AG09319 (cell line): ENCODE measurements around the gene EBF3.

Experiments
- DNase-seq: peaks from one replicate; pipeline ENCODE4 v3.0.0-alpha.2; 2010; ENCODE audit warnings: low read depth; ENCODE audit errors: extremely low read depth
- TF ChIP-seq, protein P1 (sequence below): IDR thresholded peaks from 2 replicates; pipeline ENCODE4 v1.5.1; 2011; ENCODE audit warnings: low read depth, mild to moderate bottlenecking, inconsistent platforms, low read length, moderate library complexity

EBF3 gene

DNA sequence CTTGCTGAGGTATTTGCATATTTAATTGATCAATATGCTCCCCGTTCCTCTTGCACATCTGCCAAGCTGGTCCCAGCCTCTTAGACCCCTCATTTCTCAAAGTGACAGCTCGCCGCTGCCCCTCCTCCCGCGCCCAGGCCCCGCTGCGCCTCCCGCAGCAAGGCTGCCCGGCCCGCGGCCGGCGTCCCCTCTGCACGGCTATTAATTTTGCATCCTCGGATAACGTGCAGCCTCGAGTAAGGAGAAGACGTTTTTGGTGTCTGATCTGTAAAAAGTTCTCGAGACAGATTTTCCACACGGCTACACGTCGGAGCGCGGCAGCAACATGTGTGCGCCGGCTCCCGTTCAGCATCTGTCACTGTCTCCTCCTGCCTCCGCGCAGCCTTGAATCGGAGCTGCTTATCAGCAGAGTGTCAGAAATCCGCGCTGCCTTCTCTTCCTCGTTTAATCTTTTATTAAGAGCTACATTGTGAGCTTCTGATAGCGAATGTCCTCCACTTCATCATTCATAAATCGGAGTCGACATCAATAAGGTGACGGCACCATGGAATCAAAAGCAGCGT, 65.3 kb downstream of the EBF3 start:
- TF ChIP-seq, protein P1, sequence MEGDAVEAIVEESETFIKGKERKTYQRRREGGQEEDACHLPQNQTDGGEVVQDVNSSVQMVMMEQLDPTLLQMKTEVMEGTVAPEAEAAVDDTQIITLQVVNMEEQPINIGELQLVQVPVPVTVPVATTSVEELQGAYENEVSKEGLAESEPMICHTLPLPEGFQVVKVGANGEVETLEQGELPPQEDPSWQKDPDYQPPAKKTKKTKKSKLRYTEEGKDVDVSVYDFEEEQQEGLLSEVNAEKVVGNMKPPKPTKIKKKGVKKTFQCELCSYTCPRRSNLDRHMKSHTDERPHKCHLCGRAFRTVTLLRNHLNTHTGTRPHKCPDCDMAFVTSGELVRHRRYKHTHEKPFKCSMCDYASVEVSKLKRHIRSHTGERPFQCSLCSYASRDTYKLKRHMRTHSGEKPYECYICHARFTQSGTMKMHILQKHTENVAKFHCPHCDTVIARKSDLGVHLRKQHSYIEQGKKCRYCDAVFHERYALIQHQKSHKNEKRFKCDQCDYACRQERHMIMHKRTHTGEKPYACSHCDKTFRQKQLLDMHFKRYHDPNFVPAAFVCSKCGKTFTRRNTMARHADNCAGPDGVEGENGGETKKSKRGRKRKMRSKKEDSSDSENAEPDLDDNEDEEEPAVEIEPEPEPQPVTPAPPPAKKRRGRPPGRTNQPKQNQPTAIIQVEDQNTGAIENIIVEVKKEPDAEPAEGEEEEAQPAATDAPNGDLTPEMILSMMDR = no peak
- DNase-seq = no peak

DNA sequence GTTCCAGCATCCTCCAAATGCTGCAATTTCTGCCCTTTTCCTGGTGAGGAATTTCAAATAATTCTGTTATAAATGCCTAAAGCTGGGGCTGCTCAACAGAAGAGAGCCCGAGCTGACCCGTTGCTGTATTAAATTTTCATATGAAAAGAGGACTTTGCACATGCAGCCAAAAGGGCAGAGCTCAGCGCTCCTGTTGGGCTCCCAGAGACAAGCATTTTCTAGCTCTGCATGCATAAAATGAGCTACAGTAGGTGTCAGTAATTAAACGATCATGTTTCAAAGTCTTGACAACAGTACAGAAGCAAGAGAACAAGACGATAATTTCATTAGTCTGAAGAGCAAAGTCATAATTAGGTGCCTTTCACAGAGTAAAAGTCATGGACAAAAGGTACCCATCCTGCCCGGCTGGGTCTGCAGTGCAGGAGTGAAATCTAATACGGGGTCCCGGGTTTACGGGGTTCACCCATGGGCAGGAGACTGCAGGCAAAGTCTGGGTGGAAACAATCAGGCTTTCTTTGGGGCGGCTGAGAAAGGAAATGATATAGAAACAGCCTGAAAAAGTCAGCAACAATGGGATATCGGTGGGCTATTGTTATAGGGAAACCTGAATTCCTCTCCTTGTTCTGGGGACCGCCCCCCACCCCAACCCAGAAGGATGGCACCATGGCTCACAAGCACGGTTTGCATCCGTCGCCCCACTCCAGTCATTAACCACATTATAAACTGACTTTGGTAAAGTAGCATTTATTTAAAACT, 66.0 kb downstream of the EBF3 start:
- no peak for DNase-seq
- TF ChIP-seq, protein P1 = no peak

DNA sequence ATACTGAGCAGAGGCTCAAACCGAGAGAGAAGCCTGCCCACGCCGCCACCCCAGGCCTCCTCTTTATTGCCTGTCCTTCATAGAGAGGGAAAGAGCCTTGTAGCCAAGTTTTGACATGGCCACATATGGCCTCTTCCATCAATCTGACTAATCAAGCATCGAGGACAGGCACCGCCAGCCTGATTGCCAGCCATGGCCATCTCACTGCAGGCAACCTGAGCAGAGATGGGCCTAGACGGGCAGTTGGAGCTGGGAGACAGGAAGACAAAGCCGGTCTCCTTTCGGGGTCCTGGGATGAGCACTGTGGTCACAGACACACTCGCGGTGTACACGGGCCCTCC, 67.2 kb downstream of the EBF3 start:
- DNase-seq = no peak
- TF ChIP-seq, protein P1 = no peak

DNA sequence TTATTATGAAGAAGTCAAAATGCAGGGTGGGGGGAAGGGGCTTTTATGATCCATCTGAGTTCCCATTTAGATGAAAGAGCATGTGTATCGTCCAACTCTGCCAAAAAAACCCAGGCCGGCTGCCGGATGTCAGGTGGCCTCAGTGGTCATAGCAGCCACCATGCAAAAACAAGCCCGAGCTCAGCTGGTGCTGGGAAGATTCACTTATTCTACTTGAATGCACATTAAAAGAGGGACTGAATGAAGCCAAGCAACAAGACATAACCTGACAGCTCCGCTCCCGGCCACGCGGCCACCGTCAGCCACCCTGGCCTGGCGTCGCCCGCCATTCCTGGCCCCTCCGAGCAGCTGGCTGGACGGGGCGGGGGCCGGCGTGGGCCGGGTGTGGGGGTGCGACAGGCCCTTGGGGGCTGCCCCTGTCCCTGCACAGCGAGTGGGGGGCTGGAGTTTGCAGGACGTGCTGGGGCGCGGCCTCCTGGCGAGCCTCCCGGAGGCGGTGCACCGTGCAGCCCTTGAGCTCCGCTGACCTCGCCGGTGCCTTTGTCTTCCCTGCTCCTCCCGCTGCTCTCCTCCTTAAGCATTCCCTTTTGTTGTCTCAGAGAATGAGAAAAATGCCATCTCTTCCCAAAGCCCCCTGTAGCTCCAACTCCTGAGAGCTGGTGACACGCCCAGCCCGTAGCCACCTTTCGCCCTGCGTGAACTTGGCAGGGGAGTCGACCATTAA, 67.8 kb downstream of the EBF3 start:
- TF ChIP-seq, protein P1 = no peak
- DNase-seq = no peak

DNA sequence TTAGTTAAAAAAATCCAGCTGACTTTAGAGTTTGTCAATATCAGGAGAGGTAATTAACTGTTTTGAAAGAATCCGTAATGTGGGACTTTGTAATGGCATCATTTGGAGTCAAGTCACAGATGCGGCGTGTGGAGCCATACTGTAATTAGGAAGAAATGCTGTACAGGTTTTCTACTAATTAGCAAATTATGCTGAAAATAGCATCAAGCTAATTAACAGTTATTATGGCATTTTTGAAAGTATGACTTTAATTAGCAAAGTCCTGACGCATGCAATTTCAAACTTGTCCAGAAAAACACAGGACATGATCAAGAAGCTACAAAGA, 68.3 kb downstream of the EBF3 start:
- no peak for DNase-seq
- TF ChIP-seq, protein P1 = no peak

DNA sequence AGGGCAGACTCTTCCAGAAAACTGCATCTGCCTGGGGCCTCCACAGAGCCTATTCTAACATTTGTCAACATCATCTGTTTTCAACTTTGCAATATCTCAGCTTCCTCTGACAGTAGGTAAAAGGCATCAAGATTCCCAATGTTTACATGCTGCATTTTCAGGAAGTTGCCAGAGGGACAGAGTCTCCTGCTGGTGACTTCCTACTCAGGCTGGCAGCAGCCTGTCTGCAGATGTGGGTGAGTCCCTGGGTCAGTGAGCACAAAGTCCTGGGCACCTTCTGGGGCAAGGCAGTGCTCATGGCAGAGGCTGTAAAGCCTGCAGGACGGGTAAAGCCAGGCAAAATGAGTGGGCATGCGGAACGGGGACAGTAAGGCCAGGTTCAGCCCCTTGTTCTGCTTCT, 69.4 kb downstream of the EBF3 start:
- TF ChIP-seq, protein P1 = no peak
- no peak for DNase-seq
